Effector CD4-positive, alpha-beta T cell (primary cell): ENCODE results near the gene DCN. TPM values are rescaled to one million over a fixed set of nuclear protein-coding genes. Genes with fewer than 3 reads are reported as not detected.
"Not testable (repeated sequence)": the region's sequence is repeated elsewhere in the genome, so short reads cannot be mapped to it uniquely, and the experiment has no call there.

Experiments used
- DNase-seq: peaks from one replicate; pipeline ENCODE4 v3.0.0-alpha.2; 2020
- total RNA-seq: gene quantifications from one replicate; lab custom pipeline; 2026; lab: John Stamatoyannopoulos, UW

DCN gene
- not detected for total RNA-seq

- no peak for DNase-seq
These were observed at the start of gene DCN for GRCh38 chr12:91182636-91183455. Gene DCN (minus strand): TSS chr12:91182817. CDS start chr12:91178552, 4,265 bp downstream.

- no peak for DNase-seq
These were observed 48.2 kb upstream of the DCN start for GRCh38 chr12:91230841-91231240.

GRCh38 chr12:91226951-91227350 lies 44.3 kb upstream of the DCN start:
- no peak for DNase-seq

- DNase-seq = no peak
These were observed 42.7 kb upstream of the DCN start for GRCh38 chr12:91225316-91225715.

- no peak for DNase-seq
These were observed 41.8 kb upstream of the DCN start for GRCh38 chr12:91224401-91224800.

GRCh38 chr12:91222746-91223145 lies 40.1 kb upstream of the DCN start:
- no peak for DNase-seq

- no peak for DNase-seq
These were observed 37.3 kb upstream of the DCN start for GRCh38 chr12:91219919-91220318.

- DNase-seq = no peak
These were observed 36.9 kb upstream of the DCN start for GRCh38 chr12:91219511-91219910.

- no peak for DNase-seq
These were observed 34.3 kb upstream of the DCN start for GRCh38 chr12:91216871-91217270.

GRCh38 chr12:91215940-91216454 lies 33.4 kb upstream of the DCN start:
- DNase-seq = no peak

- DNase-seq = no peak
These were observed 29.2 kb upstream of the DCN start for GRCh38 chr12:91211866-91212265.

- no peak for DNase-seq
These were observed 28.0 kb upstream of the DCN start for GRCh38 chr12:91210618-91211017.

GRCh38 chr12:91210144-91210543 lies 27.5 kb upstream of the DCN start:
- DNase-seq = no peak

- not testable (repeated sequence) for DNase-seq
These were observed 24.7 kb upstream of the DCN start for GRCh38 chr12:91207301-91207700.

GRCh38 chr12:91205811-91206210 lies 23.2 kb upstream of the DCN start:
- no peak for DNase-seq

GRCh38 chr12:91204421-91204820 lies 21.8 kb upstream of the DCN start:
- no peak for DNase-seq

GRCh38 chr12:91203610-91204009 lies 21.0 kb upstream of the DCN start:
- no peak for DNase-seq

- DNase-seq = no peak
These were observed 19.8 kb upstream of the DCN start for GRCh38 chr12:91202390-91202789.

- no peak for DNase-seq
These were observed 13.8 kb upstream of the DCN start for GRCh38 chr12:91196436-91196835.

- no peak for DNase-seq
These were observed 11.9 kb upstream of the DCN start for GRCh38 chr12:91194500-91194899.

GRCh38 chr12:91191513-91192111 lies 9.0 kb upstream of the DCN start:
- DNase-seq = no peak

- no peak for DNase-seq
These were observed 6.9 kb upstream of the DCN start for GRCh38 chr12:91189516-91189915.

- DNase-seq = no peak
These were observed 6.2 kb upstream of the DCN start for GRCh38 chr12:91188778-91189177.

GRCh38 chr12:91186156-91186555 lies 3.5 kb upstream of the DCN start:
- no peak for DNase-seq
